GM20000 (cell line): Measurements from ENCODE around the gene PDZRN3.

Source experiments
- DNase-seq: peaks from one replicate; pipeline ENCODE4 v3.0.0; 2012; ENCODE audit warnings: low spot score
- TF ChIP-seq, protein P1 (sequence below): IDR thresholded peaks from 2 replicates; pipeline ENCODE4 v1.5.1; 2012; ENCODE audit warnings: mild to moderate bottlenecking, control low read depth; ENCODE audit errors: extremely low read depth, missing control alignments

PDZRN3 gene

GRCh38 chr3:73361591-73361990 lies 263.1 kb downstream of the PDZRN3 start:
- TF ChIP-seq, protein P1, sequence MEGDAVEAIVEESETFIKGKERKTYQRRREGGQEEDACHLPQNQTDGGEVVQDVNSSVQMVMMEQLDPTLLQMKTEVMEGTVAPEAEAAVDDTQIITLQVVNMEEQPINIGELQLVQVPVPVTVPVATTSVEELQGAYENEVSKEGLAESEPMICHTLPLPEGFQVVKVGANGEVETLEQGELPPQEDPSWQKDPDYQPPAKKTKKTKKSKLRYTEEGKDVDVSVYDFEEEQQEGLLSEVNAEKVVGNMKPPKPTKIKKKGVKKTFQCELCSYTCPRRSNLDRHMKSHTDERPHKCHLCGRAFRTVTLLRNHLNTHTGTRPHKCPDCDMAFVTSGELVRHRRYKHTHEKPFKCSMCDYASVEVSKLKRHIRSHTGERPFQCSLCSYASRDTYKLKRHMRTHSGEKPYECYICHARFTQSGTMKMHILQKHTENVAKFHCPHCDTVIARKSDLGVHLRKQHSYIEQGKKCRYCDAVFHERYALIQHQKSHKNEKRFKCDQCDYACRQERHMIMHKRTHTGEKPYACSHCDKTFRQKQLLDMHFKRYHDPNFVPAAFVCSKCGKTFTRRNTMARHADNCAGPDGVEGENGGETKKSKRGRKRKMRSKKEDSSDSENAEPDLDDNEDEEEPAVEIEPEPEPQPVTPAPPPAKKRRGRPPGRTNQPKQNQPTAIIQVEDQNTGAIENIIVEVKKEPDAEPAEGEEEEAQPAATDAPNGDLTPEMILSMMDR, result no peak
- no peak for DNase-seq

GRCh38 chr3:73353649-73354217 lies 271.0 kb downstream of the PDZRN3 start:
- TF ChIP-seq, protein P1, result no peak
- no peak for DNase-seq

- DNase-seq, result no peak
- TF ChIP-seq, protein P1, result no peak
Observed at GRCh38 chr3:73352841-73353645, 271.7 kb downstream of the PDZRN3 start.

DNA sequence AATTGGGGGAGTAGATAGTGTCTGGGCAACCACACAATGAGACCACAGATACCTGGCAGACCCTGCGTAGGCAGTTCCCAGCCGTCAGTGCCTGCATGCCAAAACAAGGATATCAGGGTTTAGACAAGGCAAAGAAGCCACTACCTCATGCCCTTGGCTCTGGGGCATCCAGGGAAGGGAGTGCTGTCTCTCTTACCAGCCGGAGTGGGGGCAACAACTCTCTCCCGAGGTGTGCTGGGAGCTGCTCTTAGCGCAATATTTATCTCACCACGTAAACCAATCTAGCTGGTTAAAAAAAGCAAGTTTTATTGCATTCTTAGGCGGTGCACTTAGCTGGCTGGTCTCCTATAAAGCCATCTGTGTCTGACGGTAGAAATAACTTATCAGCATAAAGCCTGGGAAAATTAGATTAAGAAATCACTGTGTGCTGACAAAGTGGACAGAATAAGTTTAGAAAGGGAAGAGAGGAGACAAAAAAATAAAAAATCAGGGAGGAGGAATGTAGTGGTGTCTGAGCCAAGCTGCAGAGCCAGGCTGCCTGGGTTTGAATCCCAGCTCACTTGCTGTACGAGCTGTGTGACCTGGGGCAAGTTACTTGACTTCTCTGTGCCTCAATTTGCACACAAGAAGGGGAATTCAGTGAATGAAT lies 273.2 kb downstream of the PDZRN3 start:
- DNase-seq, result no peak
- TF ChIP-seq, protein P1, result no peak

- no peak for DNase-seq
- TF ChIP-seq, protein P1, result no peak
Observed at GRCh38 chr3:73350996-73351395, 273.7 kb downstream of the PDZRN3 start.

- TF ChIP-seq, protein P1, result no peak
- no peak for DNase-seq
Observed at GRCh38 chr3:73349657-73350056, 275.1 kb downstream of the PDZRN3 start.

GRCh38 chr3:73342077-73342476 lies 282.7 kb downstream of the PDZRN3 start:
- TF ChIP-seq, protein P1, result no peak
- DNase-seq, result no peak
